HEK293 (cell line): Measurements from ENCODE around the gene IL3.

Experiments
- CTCF ChIA-PET: fragments of 350-600 bp; formaldehyde crosslinking; extraction: SDS; loops from one replicate; lab custom pipeline; 2021; ENCODE audit warnings: antibody characterized with exemption; lab: Yijun Ruan, JAX
- POLR2A ChIA-PET: fragments of 300-600 bp; formaldehyde crosslinking; extraction: SDS; loops from one replicate; lab custom pipeline; 2020; ENCODE audit warnings: antibody characterized with exemption, inconsistent platforms; lab: Yijun Ruan, JAX
- H3K27ac ChIP-seq: fragments of 200-500 bp; sonication (Bioruptor generic); 2 replicates; pipeline ENCODE4 v1.5.1; 2014; ENCODE audit warnings: low read depth, low read length, control low read depth, inconsistent platforms; ENCODE audit errors: extremely low read depth
- H3K36me3 ChIP-seq, 2 experiments: fragments of 200-500 bp in 1 of 2; sonication (Bioruptor generic) in 1 of 2; 1 replicate in 1 of 2; 2 replicates in 1 of 2; pipeline ENCODE4 v1.5.1; 2014 to 2017; ENCODE audit warnings: inconsistent platforms in 2 of 2, low read length in 2 of 2; ENCODE audit not compliant: control insufficient read depth in 2 of 2, insufficient read depth in 1 of 2
- H3K4me1 ChIP-seq: fragments of 200-500 bp; sonication (Bioruptor generic); 2 replicates; pipeline ENCODE4 v1.5.1; 2014; ENCODE audit warnings: mild to moderate bottlenecking, low read length, inconsistent platforms; ENCODE audit not compliant: control insufficient read depth, insufficient read depth
- H3K4me3 ChIP-seq: 2 replicates; pipeline ENCODE4 v1.5.1; 2011; ENCODE audit warnings: low read depth, mild to moderate bottlenecking, control low read depth, low read length, moderate library complexity
- H3K9me3 ChIP-seq: fragments of 200-500 bp; sonication (Bioruptor generic); 2 replicates; pipeline ENCODE4 v1.5.1; 2014; ENCODE audit warnings: low read depth, low read length, inconsistent platforms; ENCODE audit not compliant: control insufficient read depth, insufficient read depth
- HOXC10 ChIP-seq: sonication (generic); formaldehyde crosslinking; IDR thresholded peaks from 2 replicates; pipeline ENCODE4 v1.8.1; 2023; ENCODE audit warnings: mild to moderate bottlenecking, missing genetic modification reagents
- OVOL3 ChIP-seq: fragments of 450-650 bp; formaldehyde crosslinking; IDR thresholded peaks from 2 replicates; pipeline ENCODE4 v1.5.1; 2016; ENCODE audit warnings: missing biosample characterization, missing genetic modification characterization
- RBAK ChIP-seq: fragments of 450-650 bp; formaldehyde crosslinking; IDR thresholded peaks from 2 replicates; pipeline ENCODE4 v1.5.1; 2016; ENCODE audit warnings: missing biosample characterization, missing genetic modification characterization
- ZNF132 ChIP-seq: fragments of 450-650 bp; formaldehyde crosslinking; IDR thresholded peaks from 2 replicates; pipeline ENCODE4 v1.5.1; 2017; ENCODE audit warnings: missing biosample characterization, missing genetic modification characterization, borderline replicate concordance
- ZNF169 ChIP-seq: fragments of 450-650 bp; formaldehyde crosslinking; IDR thresholded peaks from 2 replicates; pipeline ENCODE4 v1.5.1; 2016; ENCODE audit warnings: missing biosample characterization, missing genetic modification characterization
- ZNF184 ChIP-seq: fragments of 450-650 bp; IDR thresholded peaks from 2 replicates; pipeline ENCODE4 v1.5.1; 2018; ENCODE audit warnings: missing biosample characterization, mild to moderate bottlenecking, missing genetic modification characterization
- ZNF266 ChIP-seq: fragments of 450-650 bp; formaldehyde crosslinking; IDR thresholded peaks from 2 replicates; pipeline ENCODE4 v1.5.1; 2016; ENCODE audit warnings: missing biosample characterization, missing genetic modification characterization, low read depth
- ZNF354C ChIP-seq: fragments of 450-650 bp; formaldehyde crosslinking; IDR thresholded peaks from 2 replicates; pipeline ENCODE4 v1.5.1; 2016; ENCODE audit warnings: missing biosample characterization, missing genetic modification characterization, low read depth, borderline replicate concordance
- ZNF416 ChIP-seq: fragments of 450-650 bp; formaldehyde crosslinking; IDR thresholded peaks from 2 replicates; pipeline ENCODE4 v1.5.1; 2016; ENCODE audit warnings: missing biosample characterization, missing genetic modification characterization
- ZNF544 ChIP-seq: fragments of 450-650 bp; formaldehyde crosslinking; IDR thresholded peaks from 2 replicates; pipeline ENCODE4 v1.5.0; 2017; ENCODE audit warnings: missing biosample characterization, missing genetic modification characterization
- ZSCAN16 ChIP-seq: fragments of 450-650 bp; formaldehyde crosslinking; IDR thresholded peaks from 2 replicates; pipeline ENCODE4 v1.5.1; 2016; ENCODE audit warnings: missing biosample characterization, missing genetic modification characterization
- TF ChIP-seq, protein P1 (sequence below): fragments of 450-650 bp; formaldehyde crosslinking; IDR thresholded peaks from 2 replicates; pipeline ENCODE4 v1.5.1; 2016; ENCODE audit warnings: missing biosample characterization, missing genetic modification characterization, borderline replicate concordance
- TF ChIP-seq, protein P2 (sequence below): fragments of 450-650 bp; formaldehyde crosslinking; IDR thresholded peaks from 2 replicates; pipeline ENCODE4 v1.5.1; 2016; ENCODE audit warnings: missing biosample characterization, missing genetic modification characterization
- TF ChIP-seq, protein P3 (sequence below): fragments of 450-650 bp; formaldehyde crosslinking; IDR thresholded peaks from 2 replicates; pipeline ENCODE4 v1.5.1; 2016; ENCODE audit warnings: missing biosample characterization, missing genetic modification characterization, low read depth
- TF ChIP-seq, protein P4 (sequence below): fragments of 450-650 bp; formaldehyde crosslinking; IDR thresholded peaks from 2 replicates; pipeline ENCODE4 v1.5.1; 2017; ENCODE audit warnings: missing biosample characterization, missing genetic modification characterization

Gene IL3

DNA sequence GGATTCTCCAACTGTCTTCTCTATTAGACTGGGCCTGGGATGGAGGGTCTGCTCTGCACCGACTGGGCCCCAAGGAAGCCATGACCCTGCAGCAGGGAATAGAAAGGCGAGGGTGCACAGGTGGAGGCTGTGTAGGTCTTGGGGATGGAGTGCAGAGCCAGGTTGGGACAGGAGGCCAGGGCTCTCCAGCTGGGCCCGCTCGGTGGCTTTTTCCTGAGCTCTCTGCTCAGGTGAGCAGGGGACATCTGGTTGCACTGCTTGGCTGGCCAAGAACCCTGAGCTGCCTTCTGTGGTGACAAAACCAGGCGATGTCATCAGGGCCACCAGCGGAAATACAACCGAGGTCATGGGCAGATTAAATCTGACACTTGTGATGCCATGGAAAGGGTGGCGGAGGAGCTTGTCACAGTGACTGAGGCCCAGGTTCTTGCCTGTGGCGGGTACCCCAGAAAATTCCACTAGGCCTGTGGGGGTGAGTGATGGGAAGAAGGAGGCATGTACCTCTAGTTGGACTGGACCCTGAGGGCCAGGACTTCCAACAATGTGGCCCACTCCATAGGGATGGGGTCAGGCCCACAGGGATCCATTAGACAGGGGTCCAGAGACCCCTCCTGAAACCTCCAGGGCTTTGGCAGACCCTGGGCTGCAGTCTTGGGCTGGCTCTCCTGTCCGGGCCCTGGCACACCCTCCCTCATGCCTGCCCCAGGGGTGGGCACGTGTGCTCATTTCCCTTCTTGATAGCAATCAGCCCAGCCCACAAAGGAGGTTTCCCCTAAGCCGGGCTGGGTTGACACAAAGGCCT, 4.4 kb upstream of the IL3 start (continued):
- TF ChIP-seq, protein P1, sequence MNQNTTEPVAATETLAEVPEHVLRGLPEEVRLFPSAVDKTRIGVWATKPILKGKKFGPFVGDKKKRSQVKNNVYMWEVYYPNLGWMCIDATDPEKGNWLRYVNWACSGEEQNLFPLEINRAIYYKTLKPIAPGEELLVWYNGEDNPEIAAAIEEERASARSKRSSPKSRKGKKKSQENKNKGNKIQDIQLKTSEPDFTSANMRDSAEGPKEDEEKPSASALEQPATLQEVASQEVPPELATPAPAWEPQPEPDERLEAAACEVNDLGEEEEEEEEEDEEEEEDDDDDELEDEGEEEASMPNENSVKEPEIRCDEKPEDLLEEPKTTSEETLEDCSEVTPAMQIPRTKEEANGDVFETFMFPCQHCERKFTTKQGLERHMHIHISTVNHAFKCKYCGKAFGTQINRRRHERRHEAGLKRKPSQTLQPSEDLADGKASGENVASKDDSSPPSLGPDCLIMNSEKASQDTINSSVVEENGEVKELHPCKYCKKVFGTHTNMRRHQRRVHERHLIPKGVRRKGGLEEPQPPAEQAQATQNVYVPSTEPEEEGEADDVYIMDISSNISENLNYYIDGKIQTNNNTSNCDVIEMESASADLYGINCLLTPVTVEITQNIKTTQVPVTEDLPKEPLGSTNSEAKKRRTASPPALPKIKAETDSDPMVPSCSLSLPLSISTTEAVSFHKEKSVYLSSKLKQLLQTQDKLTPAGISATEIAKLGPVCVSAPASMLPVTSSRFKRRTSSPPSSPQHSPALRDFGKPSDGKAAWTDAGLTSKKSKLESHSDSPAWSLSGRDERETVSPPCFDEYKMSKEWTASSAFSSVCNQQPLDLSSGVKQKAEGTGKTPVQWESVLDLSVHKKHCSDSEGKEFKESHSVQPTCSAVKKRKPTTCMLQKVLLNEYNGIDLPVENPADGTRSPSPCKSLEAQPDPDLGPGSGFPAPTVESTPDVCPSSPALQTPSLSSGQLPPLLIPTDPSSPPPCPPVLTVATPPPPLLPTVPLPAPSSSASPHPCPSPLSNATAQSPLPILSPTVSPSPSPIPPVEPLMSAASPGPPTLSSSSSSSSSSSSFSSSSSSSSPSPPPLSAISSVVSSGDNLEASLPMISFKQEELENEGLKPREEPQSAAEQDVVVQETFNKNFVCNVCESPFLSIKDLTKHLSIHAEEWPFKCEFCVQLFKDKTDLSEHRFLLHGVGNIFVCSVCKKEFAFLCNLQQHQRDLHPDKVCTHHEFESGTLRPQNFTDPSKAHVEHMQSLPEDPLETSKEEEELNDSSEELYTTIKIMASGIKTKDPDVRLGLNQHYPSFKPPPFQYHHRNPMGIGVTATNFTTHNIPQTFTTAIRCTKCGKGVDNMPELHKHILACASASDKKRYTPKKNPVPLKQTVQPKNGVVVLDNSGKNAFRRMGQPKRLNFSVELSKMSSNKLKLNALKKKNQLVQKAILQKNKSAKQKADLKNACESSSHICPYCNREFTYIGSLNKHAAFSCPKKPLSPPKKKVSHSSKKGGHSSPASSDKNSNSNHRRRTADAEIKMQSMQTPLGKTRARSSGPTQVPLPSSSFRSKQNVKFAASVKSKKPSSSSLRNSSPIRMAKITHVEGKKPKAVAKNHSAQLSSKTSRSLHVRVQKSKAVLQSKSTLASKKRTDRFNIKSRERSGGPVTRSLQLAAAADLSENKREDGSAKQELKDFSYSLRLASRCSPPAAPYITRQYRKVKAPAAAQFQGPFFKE (tag by site-specific recombination) = no peak
- no peak for TF ChIP-seq ZNF354C (tag by site-specific recombination)
- TF ChIP-seq, all 188 proteins: peak for 0

DNA sequence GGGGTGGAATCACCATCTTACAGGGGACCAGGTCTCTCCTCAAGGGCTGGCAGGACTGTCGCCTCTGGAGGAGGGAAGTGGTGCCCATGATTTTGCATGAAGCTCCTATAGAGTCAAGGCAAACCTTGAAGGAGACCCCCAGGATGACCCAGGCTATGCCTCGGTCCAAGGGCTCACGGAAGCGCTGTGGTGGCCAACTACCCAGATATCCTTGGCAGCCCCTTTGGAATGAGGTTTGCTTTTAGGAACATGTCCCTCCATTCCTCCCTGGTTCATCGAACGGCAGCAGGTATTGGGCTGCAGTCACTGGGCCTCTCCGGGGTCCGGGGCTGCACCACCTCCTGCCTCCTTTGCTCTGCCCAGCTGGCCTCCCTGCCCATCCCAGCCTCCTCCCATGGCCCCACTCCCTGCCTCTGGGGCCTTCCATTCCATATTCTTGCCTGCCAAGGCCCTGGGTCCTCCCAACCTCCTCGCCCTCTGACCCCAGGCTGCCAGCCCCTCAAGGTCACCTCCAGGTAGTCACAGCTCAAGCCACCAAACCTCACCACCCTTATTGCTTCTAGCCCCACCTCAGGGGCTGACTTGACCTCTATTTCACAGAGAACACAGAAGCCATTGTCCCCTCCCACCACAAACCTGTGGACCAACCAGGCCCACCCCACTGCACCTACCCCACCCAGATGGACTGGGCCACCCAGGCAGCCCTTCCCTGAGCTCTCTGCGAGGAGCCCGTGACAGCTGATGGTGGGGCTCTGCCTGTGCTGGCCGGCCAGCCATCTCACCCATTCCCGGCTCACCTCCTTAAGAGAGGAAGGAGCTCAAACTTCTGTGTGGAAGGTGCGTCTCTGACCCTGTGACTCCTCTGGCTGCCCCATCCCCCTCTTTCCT, 3.6 kb upstream of the IL3 start:
- ChIA-PET POLR2A (no interaction called here), CTCF (interaction anchor here (1.1 to 2.6 kb wide), 2 partner anchors 8 to 246 kb away, joined by 3 to 8 read pairs; no protein-coding TSS in a partner anchor)
- no peak overlapping the region for H3K4me3 ChIP-seq
- no peaks in the 10 kb centered on the region for H3K9me3 ChIP-seq
- no peak overlapping the region for H3K27ac ChIP-seq
- no peaks in the 10 kb centered on the region for H3K36me3 ChIP-seq
- no peaks in the 10 kb centered on the region for H3K4me1 ChIP-seq
- TF ChIP-seq, protein P2, sequence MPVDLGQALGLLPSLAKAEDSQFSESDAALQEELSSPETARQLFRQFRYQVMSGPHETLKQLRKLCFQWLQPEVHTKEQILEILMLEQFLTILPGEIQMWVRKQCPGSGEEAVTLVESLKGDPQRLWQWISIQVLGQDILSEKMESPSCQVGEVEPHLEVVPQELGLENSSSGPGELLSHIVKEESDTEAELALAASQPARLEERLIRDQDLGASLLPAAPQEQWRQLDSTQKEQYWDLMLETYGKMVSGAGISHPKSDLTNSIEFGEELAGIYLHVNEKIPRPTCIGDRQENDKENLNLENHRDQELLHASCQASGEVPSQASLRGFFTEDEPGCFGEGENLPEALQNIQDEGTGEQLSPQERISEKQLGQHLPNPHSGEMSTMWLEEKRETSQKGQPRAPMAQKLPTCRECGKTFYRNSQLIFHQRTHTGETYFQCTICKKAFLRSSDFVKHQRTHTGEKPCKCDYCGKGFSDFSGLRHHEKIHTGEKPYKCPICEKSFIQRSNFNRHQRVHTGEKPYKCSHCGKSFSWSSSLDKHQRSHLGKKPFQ (tag by site-specific recombination) = no peak
- TF ChIP-seq ZNF132 (tag by site-specific recombination) (no peak), HOXC10 (CRISPR knock-in tag) (no peak), ZNF266 (tag by site-specific recombination) (no peak), ZNF184 (tag by site-specific recombination) (no peak), OVOL3 (tag by site-specific recombination) (no peak)

DNA sequence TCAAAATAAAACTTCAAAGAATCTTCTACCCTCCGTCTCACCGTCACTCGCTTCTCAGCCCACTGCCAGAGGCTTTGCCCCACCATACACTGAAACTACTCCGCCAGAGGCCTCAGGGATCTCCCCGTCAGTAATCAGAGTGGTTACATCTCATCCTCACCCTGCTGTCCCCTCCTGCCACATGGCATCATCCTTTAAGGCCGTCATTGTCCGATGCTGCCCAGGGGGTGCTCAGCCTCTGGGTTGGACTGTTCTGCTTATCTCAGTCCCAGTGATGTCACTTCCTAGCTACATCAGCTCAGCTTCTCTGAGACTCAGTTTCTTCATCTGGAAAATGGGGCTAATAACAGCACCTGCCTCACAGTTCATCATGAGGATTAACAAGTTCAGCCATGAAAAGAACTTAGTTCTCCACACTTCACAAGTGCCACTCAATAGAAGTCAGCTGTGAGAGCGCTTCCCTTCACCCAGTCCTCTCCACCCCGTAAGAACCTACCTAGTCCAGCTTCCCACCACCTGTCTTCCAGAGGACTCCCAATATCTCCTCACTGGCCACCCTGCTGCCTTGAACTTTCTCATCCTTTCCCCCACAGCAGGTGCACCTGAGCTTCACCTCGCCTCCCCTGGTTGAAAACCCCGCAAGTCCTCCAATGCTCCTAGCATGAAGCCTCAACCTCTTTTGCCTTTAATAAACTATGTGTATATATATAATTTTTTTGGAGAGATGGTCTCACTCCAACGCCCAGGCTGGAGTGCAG, 2.8 kb upstream of the IL3 start:
- ChIA-PET POLR2A (no interaction called here), CTCF (interaction anchor here (0.6 to 2.6 kb wide), 5 partner anchors 7 to 468 kb away, joined by 3 to 9 read pairs (median 3); no protein-coding TSS in a partner anchor)
- H3K9me3 ChIP-seq = no peaks in the 10 kb centered on the region
- no peak overlapping the region for H3K4me3 ChIP-seq
- no peaks in the 10 kb centered on the region for H3K4me1 ChIP-seq
- no peak overlapping the region for H3K27ac ChIP-seq
- H3K36me3 ChIP-seq = no peaks in the 10 kb centered on the region
- TF ChIP-seq ZSCAN16 (tag by site-specific recombination) (no peak), OVOL3 (tag by site-specific recombination) (no peak), ZNF544 (tag by site-specific recombination) (no peak), ZNF169 (no peak), ZNF416 (tag by site-specific recombination) (no peak), RBAK (no peak)
- TF ChIP-seq, protein P3, sequence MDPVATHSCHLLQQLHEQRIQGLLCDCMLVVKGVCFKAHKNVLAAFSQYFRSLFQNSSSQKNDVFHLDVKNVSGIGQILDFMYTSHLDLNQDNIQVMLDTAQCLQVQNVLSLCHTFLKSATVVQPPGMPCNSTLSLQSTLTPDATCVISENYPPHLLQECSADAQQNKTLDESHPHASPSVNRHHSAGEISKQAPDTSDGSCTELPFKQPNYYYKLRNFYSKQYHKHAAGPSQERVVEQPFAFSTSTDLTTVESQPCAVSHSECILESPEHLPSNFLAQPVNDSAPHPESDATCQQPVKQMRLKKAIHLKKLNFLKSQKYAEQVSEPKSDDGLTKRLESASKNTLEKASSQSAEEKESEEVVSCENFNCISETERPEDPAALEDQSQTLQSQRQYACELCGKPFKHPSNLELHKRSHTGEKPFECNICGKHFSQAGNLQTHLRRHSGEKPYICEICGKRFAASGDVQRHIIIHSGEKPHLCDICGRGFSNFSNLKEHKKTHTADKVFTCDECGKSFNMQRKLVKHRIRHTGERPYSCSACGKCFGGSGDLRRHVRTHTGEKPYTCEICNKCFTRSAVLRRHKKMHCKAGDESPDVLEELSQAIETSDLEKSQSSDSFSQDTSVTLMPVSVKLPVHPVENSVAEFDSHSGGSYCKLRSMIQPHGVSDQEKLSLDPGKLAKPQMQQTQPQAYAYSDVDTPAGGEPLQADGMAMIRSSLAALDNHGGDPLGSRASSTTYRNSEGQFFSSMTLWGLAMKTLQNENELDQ (tag by site-specific recombination) = no peak
- TF ChIP-seq, protein P4, sequence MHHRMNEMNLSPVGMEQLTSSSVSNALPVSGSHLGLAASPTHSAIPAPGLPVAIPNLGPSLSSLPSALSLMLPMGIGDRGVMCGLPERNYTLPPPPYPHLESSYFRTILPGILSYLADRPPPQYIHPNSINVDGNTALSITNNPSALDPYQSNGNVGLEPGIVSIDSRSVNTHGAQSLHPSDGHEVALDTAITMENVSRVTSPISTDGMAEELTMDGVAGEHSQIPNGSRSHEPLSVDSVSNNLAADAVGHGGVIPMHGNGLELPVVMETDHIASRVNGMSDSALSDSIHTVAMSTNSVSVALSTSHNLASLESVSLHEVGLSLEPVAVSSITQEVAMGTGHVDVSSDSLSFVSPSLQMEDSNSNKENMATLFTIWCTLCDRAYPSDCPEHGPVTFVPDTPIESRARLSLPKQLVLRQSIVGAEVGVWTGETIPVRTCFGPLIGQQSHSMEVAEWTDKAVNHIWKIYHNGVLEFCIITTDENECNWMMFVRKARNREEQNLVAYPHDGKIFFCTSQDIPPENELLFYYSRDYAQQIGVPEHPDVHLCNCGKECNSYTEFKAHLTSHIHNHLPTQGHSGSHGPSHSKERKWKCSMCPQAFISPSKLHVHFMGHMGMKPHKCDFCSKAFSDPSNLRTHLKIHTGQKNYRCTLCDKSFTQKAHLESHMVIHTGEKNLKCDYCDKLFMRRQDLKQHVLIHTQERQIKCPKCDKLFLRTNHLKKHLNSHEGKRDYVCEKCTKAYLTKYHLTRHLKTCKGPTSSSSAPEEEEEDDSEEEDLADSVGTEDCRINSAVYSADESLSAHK (tag by site-specific recombination) = no peak
